Keratinocyte (primary cell): ENCODE data around the gene TOMM22.

ENCODE experiments used
- EZH2 ChIP-seq: IDR thresholded peaks from one replicate; pipeline ENCODE4 v1.6.1; 2012; ENCODE audit warnings: inconsistent platforms, mild to moderate bottlenecking, low read length, moderate library complexity
- TF ChIP-seq, protein P1 (sequence below), 3 experiments: IDR thresholded peaks in 1 of 3; conservative IDR thresholded peaks in 1 of 3; optimal IDR thresholded peaks in 1 of 3; 2 replicates in 2 of 3; 3 replicates in 1 of 3; pipeline versions ENCODE3 to v1.5.1; 2011; ENCODE audit warnings: low read length in 3 of 3, mild to moderate bottlenecking in 3 of 3, moderate library complexity in 2 of 3, control low read depth in 1 of 3, inconsistent platforms in 1 of 3; ENCODE audit not compliant: insufficient read depth in 2 of 3; ENCODE audit errors: extremely low read depth in 1 of 3

GRCh38 chr22:38638728-38639127 is 43.0 kb upstream of the TOMM22 start:
- TF ChIP-seq, protein P1, sequence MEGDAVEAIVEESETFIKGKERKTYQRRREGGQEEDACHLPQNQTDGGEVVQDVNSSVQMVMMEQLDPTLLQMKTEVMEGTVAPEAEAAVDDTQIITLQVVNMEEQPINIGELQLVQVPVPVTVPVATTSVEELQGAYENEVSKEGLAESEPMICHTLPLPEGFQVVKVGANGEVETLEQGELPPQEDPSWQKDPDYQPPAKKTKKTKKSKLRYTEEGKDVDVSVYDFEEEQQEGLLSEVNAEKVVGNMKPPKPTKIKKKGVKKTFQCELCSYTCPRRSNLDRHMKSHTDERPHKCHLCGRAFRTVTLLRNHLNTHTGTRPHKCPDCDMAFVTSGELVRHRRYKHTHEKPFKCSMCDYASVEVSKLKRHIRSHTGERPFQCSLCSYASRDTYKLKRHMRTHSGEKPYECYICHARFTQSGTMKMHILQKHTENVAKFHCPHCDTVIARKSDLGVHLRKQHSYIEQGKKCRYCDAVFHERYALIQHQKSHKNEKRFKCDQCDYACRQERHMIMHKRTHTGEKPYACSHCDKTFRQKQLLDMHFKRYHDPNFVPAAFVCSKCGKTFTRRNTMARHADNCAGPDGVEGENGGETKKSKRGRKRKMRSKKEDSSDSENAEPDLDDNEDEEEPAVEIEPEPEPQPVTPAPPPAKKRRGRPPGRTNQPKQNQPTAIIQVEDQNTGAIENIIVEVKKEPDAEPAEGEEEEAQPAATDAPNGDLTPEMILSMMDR (optimal IDR thresholded peaks at IDR 0.05 in 1 of 3, IDR thresholded peaks at IDR 0.05 in 1 of 3, conservative IDR thresholded peaks at IDR 0.05 in 1 of 3; ENCODE audit: extremely low read depth in 1 of 3, insufficient read depth in 2 of 3, low read length in 3 of 3): no peak
- no peak for TF ChIP-seq EZH2
